SH-SY5Y (cell line): ENCODE results near the gene OBP2A.

Source experiments
- GATA2 ChIP-seq: IDR thresholded peaks from 2 replicates; pipeline ENCODE4 v1.6.1; 2011; ENCODE audit warnings: mild to moderate bottlenecking, low read depth, low read length
- GATA3 ChIP-seq: IDR thresholded peaks from 2 replicates; pipeline ENCODE4 v1.6.1; 2011; ENCODE audit warnings: low read depth, mild to moderate bottlenecking, low read length, moderate library complexity

DNA sequence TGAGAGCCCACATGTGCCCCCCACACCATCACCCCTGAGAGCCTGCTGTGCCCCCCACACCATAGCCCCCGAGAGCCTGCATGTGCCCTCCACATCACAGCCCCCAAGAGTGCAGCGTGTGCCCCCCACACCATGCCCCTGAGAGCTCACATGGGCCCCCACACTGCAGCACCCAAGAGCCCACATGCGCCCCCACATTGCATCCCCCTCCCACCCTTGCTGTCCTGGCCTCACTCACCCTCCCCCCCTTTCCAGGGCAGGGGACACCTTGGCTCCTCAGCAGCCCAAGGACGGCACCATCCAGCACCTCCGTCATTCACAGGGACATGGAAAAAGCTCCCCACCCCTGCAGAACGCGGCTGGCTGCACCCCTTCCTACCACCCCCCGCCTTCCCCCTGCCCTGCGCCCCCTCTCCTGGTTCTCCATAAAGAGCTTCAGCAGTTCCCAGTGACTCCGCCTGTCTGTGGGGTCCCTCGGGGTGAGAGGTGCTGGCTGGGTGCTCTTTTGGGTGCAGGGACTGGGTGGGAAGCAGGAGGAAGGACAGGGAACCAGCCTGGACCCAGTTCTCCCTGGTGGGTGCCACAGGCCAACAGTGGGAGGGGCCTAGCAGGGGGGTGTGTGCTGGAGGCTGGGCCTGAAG lies 19.7 kb upstream of the OBP2A start:
- TF ChIP-seq GATA2 (no peak), GATA3 (no peak)
